DMS114 treated with DMSO at 0.1 percent for 48 hours (cell line): ENCODE results near the gene MYCT1.
"Not testable (repeated sequence)": the region's sequence is repeated elsewhere in the genome, so short reads cannot be mapped to it uniquely, and the experiment has no call there.

ENCODE experiments used
- DNase-seq: peaks from one replicate; lab custom pipeline; 2025; ENCODE audit not compliant: unreplicated experiment; lab: John Stamatoyannopoulos, UW

MYCT1 gene, protein sequence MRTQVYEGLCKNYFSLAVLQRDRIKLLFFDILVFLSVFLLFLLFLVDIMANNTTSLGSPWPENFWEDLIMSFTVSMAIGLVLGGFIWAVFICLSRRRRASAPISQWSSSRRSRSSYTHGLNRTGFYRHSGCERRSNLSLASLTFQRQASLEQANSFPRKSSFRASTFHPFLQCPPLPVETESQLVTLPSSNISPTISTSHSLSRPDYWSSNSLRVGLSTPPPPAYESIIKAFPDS

DNA sequence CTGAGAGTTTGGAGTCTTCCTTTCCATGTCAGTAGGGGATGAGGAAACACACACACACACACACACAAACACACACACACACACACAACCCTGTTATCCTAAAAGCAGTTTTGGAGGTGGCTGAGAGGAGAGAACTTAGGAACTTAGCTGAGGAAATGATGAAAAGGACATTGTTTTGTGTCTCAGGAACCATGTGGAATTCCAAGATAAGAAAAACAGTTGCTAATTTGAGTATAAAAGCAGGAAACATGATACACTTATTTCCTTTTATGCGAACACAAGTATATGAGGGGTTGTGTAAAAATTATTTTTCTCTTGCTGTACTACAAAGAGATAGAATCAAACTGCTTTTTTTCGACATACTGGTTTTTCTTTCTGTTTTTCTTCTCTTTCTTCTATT is at the start of gene MYCT1:
TSS of gene MYCT1 (plus strand) at position 264 of the 400 bp plus-strand sequence. CDS start at position 270, 6 bp downstream.
- DNase-seq = no peak

DNA sequence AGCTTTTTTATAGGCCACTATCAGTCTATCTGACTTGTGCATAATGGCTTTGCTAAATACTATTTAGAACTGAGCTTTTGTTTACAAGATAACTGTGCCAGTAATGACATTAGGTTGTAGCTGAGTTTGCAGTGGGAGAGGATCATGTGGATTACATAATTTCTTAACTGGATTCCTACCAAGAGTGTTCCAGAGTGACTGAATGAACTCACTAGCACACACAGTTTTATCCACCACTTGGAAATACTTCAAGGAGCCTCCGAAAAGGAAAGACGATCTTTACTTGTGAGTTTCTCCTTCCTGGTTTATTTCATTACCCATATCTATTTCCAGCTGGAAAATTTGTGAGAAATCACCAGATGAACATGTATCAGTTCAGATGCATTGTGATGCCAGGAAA is 49.6 kb upstream of the MYCT1 start:
- no peak for DNase-seq

DNA sequence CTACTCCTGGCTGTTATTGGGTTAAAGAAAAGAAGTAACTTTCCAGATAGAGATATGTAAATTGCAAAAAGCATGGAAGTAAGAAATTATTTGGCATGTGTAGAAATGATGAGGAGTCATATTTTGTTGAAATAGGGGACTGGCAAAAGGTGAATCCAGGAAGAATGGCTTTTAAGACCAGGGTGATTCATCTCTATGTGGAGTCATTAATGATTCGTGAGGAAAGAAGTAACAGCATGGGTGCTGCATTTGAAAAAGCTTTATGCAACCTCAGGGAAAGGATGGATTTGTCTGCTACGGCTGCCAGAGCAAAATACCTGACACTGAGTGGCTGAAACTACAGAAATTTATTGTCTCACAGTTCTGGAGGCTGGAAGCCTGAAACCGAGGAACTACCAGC is 45.7 kb upstream of the MYCT1 start:
- DNase-seq = no peak

DNA sequence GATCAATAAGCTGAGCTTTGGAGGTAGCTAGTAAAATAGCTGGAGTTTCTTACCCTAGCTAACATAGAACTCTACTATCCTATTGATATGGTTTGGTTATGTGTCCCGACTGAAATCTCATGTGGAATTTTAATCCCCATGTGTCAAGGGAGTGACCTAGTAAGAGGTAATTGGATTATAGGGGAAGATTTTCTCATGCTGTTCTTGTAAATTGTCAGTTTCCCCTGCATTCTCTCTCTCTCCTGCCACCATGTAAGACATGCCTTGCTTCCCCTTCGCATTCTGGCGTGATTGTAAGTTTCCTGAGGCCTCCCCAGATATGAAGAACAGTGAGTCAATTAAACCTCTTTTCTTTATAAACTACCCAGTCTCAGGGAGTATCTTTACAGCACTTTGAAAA is 35.9 kb upstream of the MYCT1 start:
- no peak for DNase-seq

DNA sequence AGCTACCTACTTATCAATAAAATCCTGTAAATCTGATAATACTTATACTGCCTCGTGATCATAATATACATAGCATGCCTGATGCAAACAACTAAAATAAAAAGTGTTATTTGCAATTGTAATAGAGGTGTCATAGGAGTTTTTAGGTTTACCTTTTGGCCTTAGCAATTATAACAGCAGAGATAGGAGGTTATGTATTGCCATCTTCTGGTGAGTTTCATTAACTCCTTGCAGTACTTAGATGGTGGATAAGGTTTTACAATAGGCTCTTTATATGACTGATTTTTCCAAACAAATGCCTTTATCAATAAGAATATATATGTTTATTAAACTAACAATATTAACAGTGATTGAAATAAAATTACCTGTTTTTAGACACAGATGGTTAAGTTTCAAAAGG is 27.8 kb upstream of the MYCT1 start:
- DNase-seq = peak; percentile 33

DNA sequence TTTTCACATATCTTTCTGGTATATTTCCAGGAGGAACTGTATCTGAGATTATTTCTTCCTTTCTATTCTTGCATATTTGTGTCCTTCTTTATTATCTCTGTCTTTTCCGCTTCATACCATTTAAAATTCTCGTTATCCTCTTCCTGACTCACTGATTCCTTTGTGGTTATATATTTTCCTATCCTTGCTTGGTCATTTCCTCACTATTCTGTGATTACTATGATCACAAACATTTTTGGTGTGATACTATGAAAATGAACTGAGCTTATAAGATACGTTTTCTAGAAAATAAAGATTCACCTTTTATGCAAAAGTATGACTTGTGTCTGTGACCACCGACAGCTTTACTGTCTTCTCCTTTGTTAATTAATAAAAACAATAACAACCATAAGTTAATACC is 26.5 kb upstream of the MYCT1 start:
- no peak for DNase-seq

DNA sequence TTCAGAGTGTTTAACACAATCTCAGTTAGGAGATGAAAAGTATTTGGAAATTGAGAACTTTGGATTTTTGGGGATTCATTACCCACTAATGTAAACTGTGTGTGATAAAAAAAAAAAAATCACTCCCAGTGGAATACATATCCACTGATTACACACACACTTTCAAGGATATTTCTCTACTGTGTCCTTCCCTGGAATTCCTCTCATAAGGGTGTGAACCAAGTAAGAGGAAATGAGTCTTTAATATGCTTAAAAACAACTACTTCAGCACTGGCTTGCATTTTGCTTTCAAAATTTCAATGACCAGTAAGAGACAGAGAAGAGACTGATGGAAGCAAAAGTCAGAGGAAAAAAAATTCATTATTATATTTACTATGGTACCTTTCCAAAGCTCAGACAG is 24.5 kb upstream of the MYCT1 start:
- DNase-seq = no peak

DNA sequence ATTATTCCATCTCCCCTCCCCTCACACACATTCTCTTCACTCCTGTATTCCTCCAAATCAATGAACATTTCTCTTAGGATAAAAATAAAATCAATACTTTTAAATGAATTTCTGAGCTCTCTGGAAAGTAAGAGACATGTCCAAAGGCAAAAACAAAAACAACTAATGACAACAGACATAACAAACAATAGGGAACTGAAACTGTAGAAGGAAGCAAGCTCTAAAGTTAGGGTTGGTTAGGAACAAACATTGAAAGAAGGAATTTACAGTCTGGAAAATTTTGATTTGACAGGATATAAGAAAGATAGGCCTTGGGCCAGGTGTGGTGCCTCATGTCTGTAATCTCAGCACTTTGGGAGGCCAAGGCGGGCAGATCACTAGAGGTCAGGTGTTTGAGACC is 17.5 kb upstream of the MYCT1 start:
- DNase-seq = no peak

DNA sequence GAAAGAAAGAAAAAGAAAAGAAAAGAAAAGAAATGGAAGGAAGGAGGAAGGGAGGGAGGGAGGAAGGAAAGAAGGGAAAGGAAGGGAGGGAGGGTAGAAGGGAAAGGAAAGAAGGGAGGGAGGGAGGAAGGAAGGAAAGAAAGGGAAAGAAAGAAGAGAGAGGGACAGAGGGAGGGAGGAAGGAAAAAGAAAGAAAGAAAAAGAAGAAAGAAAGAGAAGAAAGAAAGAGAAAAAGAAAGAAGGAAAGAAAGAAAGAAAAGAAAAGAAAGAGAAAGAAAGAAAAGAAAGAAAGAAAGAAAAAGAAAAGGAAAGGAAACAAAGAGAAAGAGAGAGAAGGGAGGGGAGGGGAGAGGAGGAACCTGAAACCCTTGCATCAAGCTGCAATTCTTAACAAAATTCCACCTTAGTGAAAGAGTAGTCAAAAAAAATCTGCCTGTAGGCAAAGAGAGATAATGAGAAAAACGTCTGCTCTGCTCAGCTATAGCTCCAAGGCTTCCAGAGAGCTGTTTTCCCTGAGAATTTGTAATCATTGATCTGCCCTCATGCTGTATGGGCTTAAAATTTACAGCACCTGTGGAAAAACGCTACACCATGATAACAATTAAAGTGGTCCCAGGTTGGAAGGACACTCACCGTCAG is 16.7 kb upstream of the MYCT1 start:
- no peak for DNase-seq

DNA sequence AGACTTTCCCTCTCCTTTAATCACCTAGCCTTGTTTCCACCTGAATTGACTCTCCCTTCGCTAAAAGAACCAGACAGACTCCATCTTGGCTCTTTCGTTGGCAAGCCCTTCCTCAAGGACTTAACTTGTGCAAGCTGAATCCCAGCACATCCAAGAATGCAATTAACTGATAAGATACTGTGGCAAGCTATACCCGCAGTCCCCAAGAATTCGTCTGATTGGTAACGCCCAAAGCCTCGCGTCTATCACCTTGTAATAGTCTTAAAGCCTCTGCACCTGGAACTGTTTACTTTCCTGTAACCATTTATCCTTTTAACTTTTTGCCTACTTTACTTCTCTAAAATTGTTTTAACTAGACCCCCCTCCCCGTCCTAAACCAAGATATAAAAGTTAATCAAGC is 15.6 kb upstream of the MYCT1 start:
- DNase-seq = no peak

DNA sequence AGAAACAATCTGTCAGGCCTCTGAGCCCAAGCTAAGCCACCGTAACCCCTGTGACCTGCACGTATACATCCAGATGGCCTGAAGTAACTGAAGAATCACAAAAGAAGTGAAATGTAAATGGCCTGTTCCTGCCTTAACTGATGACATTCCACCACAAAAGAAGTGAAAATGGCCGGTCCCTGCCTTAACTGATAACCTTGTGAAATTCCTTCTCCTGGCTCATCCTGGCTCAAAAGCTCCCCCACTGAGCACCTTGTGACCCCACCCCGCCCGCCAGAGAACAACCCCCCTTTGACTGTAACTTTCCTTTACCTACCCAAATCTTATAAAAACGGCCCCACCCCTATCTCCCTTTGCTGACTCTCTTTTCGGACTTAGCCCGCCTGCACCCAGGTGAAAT is 14.8 kb upstream of the MYCT1 start:
- DNase-seq = not testable (repeated sequence)

DNA sequence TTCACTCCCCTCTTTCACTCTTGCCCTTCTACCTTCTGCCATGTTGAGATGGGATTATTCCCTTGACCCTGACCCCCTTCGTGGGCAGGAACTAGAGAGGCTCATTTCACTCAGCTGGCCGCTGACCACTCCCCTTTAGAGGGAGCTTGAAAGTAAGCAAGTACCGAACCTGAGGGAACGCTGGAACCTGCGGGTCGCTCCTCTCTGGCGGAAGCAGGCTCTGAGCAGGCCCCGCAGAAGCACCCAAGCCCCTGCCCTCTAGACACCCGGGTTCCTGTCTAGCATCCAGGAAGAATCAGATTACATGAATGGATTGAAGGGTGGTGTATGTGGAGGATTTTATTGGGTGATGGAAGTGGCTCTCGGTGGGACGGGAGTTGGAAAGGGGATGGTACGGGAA is 11.9 kb upstream of the MYCT1 start:
- no peak for DNase-seq

DNA sequence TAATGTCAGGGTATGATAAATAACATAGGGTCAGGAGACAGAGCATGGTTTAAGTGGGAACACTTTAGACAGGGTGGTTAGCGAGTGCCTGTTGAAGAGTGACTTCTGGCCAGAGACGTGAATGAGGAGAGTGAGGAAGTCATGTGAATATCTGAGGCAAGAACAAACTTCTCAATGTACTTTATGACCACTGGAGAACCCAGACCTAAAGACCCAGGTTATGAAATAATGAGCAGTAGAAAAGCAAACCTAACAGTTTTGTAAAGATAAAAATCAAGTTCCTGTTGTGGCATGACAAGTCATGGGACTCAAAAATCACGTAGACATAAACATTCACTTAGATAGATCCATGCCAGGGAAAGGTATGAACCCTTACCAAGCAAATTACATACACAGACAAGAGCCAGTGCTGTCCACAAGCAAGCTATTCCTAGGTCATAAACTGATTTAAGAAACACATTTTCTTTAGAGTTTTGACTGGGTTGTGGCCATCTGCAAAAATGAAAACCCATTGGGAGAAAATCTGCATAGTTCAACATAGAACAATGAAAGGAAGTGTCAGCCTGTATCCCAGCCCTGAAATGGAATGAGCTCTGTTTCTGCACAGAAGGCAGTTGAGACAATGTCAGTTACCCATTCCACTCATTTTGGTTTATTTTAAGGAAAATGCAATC is 2.2 kb upstream of the MYCT1 start:
- no peak for DNase-seq

DNA sequence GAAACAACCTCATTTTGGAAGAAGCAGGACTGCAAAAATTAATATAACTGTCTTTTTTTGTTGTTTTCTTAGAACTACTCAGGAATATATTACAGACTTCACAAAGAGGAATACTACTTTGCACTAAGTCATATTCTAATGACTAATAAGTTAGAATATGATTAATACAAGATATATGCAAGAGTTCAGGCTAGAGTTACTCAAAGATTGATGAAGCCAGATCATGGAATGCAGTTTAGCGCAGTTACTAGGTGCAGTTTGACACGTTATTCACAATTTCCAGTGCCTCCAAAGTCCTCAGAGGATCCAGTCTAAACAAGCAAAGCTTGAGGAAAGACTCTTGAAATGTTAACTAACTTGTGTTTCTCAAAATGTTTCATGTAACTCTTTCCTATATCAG is 1.2 kb upstream of the MYCT1 start:
- no peak for DNase-seq

DNA sequence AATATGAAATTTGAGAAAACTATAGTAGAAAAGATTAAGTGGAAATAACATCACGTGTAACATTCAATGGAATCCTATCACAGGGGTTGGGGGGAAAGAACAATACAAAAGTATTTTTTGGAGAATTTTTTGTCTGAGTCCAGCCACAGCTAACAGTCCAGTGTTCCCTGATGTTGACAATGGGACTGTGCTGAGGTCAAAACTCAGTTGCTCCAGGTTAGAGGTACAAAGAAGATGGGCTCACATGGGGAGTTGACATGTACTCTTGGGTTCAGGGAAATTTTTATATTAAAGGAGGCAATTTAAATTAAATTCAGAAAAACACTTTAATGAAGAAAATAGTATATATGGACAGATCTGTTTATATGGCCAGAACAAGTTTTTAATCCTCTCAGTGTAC is 995 bp downstream of the MYCT1 start:
- no peak for DNase-seq

DNA sequence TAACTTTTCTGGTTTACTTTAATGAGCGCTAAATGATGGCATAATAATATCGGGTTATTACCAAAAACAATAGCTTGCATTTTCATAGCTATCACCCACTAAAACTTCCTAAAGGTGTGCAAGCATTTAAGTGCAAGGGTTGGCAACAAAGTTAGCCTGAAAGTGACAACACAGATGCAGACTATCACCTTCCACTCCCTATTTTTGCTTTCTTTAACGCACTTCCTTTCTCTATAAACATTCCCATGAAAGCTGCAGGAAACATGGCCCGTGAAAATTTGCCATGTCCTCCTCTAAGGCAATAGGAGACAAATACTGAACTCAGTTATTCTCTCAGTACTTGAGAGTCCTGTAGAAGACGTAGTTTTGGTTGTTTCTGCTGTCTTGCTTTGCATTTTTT is 2.7 kb downstream of the MYCT1 start:
- DNase-seq = no peak

DNA sequence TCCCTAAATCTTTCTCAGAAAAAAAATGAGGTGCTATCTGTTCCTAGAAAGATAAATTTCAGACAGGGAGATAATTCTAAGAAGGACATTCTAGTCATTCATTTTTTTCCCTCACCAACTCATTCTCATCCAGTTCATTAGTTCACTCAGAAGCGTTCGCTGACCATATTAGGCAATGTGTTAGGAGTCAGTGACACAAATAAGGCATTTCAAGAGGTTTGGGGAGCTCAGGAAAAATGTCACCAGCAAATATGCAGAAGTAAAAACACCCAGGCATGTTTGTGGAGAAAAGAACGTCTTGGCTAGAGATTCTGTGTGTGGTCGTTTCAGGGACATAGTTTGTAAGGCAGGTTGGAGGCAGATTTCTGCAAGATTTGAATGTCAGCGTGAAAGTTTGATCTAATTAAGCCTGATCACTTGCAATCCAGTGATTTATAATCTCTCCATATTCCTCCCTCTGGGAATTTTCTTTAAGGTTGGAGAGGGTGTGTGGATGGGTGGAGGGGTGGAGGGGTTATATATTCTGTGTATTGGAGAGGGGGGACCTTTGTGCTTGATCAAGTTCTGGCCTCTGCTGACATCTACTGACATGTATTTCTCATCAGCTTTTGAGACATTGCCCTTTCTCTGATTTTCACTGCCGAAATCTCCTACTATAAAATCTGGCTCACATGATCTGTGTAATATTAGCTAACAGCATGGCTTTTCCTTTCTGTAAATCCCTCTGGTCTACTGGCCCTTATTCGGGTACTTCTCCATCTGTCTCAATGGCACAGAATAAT is 3.6 kb downstream of the MYCT1 start:
- DNase-seq = no peak

DNA sequence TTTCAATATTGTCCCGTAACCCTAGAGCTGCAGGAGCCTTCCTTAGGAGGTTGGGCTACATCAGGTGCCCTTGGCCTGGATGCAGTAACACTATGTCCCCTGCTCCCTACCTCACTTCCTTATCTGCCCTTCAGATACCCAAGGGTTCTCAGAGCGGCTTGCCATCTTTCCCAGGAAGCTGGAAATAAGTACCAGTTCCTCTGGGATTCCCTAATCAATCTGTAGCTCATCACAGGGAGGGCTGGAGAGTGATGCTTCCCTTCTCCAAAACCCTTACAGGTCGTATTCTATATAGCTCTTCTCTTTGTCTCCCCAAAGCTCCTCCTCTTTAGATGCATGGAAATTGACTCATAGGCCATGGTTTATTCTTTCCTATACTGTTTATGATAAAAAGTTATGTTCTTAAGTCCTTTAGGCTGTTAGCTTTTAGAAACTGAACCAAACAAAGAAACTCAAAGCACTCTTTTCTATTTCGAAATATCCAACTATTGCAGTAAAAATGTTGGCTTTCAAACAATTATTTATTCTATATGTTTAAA is 4.2 kb downstream of the MYCT1 start:
- no peak for DNase-seq

DNA sequence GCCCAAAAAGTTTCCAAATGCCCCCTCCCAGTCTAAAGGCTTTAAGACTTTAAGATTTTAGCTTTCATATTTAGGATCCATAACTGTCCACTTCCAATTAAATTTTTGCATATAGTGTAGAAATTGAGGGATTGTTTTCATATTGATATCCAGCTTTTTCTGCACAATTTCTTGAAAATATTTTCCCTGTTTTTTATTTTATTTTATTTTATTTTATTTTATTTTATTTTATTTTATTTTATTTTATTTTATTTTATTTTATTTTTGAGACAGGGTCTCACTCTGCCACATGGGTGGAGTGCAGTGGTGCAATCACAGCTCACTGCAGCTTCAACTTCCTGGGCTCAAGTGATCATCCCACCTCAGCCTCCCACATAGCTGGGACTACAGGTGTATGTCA is 6.1 kb downstream of the MYCT1 start:
- not testable (repeated sequence) for DNase-seq

DNA sequence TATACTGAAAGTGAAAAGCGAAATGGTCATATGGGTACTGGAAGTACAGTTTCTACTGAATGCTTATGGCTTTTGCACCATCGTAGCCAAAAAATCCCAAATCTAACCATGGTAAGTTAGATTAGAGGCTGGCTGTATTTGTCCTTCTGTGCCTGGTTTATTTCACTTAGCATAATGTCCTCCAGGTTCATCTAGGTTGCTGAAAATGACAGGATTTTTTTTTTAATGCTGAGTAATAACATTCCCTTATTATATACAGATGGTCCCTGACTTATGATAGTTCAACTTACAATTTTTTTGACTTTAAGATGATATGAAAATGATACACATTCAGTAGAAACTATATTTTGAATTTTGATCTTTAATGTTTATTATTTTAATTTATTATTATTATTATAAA is 7.6 kb downstream of the MYCT1 start:
- no peak for DNase-seq

DNA sequence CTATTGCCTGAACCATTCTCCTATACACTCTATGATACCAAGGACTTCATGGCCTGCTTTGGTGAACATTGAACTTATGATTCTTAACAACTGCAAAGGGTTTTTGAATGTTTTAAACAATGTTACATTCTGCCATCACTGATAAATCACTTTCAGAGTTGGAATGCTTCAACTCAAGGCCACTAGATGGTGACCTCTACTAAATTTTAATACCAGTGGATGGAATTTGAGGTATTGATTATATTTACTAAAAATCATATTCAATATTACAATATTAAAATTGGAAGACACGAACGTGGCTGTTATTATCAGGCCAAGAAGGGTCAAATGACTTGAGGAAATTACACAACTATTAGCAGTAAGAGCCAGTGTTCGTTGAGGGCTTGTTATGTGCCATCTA is 18.6 kb downstream of the MYCT1 start:
- no peak for DNase-seq

DNA sequence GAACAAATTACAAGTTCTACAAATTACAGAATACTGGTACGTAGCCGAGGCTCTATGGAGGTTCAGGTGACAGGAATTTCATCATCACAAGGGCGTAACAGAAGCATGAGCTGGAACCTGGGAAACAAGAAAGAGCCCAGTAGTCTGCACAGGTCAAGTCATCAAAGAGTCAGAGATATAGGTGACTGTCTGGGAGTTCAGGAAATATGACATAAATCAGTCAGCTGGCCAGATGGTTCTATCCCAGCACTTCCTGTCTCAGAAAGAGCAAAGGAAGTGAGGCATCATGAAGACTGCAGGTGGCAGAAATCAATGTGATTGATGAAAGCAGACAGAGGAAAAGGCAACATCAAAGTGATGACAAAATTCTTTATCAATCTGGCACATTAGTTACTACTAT is 23.3 kb downstream of the MYCT1 start:
- no peak for DNase-seq
